Renal cortex interstitium (tissue), 11 donors: ENCODE results near the gene DOCK10. TPM values are rescaled to one million over a fixed set of nuclear protein-coding genes. Genes with fewer than 3 reads are reported as not detected.

ENCODE experiments used
- DNase-seq, 11 donors: peaks; one replicate each; pipeline ENCODE4 v3.0.0-alpha.2; 2013; ENCODE audit warnings: low read depth in 9 of 11, low spot score in 4 of 11; ENCODE audit errors: extremely low read depth in 1 of 11
- polyA plus RNA-seq, 3 donors: library from polyadenylated mRNA; unstranded; fragments of 120-200 nt; gene quantifications; one replicate each; pipeline ENCODE4 v1.2.1, GENCODE V29; 2013; ENCODE audit not compliant: insufficient read length in 3 of 3

The DOCK10 gene
- polyA plus RNA-seq, 3 donors: 8.1 to 13.9 (median 9.1) TPM

GRCh38 chr2:225020168-225020849 is 22.0 kb downstream of the DOCK10 start:
- DNase-seq: no peak

DNA sequence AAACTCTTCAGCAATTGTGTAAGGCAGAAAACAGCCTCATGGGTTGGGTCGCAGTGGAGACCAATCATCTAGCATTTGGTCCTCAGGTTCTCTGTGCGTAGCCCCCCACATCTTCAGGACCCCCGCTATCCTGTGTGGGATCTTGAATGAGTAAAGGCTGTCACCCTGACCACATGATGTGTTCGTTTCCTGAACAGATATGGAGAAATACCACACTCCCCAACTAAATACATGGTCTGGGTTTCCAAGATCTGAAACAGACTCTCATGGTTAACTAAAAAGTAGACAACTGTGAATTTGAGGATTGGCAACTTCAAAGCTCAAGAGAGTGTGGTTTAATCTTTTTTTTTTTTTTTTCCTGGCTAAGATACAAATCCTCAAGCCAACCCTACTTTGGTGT is 23.2 kb downstream of the DOCK10 start:
- DNase-seq: no peak

DNA sequence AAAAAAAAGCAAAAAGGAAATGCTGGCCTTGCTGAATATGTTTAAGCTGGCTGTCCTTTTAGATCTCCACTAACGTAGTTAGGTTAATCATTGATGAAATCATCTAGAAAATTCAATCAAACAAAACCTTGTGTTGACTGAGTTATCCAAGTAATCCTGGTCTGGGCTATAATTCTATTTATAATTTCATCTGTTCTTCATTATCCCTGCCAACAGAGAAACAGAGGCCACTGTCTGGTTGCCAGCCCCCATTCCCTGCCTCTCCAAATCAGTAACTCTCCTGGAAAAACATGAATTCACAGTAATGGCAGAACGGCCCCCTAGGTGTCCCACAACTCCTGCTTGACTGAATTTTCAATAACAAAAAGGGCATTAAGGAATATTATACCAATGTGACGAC is 24.6 kb downstream of the DOCK10 start:
- DNase-seq: no peak

- DNase-seq: no peak
These were observed 25.1 kb downstream of the DOCK10 start for GRCh38 chr2:225017098-225017685.

GRCh38 chr2:225013425-225014365 is 28.6 kb downstream of the DOCK10 start:
- DNase-seq: no peak

DNA sequence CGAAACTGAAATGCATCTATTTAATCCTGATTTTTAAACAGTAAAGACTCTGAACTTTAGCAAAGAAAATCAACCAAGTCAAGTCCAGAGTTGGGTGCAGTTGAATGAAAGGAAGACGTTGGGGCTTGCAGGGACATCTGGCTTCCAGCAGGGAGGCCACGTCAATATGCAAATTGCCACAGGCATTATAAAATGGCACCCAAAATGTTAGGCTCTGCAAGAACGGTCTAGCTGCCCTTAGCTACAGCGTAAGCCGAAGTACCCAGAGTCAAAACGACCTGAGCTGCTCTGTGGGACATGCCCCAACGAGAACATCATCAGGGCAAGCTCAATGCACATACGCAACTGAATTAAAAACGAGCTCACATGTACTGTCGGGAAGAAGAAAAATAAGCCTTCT is 30.7 kb downstream of the DOCK10 start:
- DNase-seq: no peak

- no peak for DNase-seq
These were observed 31.5 kb downstream of the DOCK10 start for GRCh38 chr2:225010804-225011203.

- DNase-seq: no peak
These were observed 32.5 kb downstream of the DOCK10 start for GRCh38 chr2:225009768-225010167.

DNA sequence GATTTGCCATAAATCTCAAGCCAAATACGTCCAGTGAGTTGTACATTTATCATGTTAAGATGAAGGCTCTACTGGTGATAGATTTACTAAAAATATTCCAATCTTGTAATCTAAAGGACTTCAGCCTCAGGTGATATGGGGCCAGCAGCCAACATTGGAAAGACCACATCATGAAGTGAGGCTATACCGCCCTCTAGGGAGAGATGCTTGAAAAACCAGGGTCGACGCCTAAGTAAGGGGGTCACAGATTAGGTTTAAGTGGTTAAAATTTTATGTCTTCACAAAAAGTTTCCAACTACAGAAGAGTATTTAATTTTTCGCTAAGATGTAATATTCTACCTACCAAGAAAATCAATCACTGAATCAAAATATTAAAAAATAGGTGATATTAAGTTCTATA is 33.3 kb downstream of the DOCK10 start:
- no peak for DNase-seq

- no peak for DNase-seq
These were observed 34.0 kb downstream of the DOCK10 start for GRCh38 chr2:225008179-225008856.

- no peak for DNase-seq
These were observed 35.5 kb downstream of the DOCK10 start for GRCh38 chr2:225006730-225007129.

DNA sequence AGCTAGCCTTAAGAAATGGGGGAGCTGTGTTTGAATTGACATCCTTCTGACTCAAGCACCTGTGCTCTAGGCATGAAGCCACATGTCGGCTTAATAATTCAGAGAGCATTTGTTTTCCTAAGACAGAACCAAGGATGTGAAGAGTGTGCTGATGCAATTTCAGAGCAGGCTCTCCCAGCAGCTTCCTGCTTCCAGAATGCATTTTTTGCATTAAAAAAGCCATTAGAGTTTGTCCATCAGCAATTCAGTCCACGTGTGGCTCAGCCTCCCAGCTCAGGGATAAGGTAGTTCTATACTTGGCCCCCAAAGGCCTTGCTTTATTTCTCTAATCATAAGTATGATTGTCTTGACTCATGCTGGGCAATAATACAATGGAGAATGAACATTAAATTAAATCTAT is 37.7 kb downstream of the DOCK10 start:
- no peak for DNase-seq

- DNase-seq: peak in 1 of 11 donors; percentile 30
These were observed 39.6 kb downstream of the DOCK10 start for GRCh38 chr2:225002656-225003045.

DNA sequence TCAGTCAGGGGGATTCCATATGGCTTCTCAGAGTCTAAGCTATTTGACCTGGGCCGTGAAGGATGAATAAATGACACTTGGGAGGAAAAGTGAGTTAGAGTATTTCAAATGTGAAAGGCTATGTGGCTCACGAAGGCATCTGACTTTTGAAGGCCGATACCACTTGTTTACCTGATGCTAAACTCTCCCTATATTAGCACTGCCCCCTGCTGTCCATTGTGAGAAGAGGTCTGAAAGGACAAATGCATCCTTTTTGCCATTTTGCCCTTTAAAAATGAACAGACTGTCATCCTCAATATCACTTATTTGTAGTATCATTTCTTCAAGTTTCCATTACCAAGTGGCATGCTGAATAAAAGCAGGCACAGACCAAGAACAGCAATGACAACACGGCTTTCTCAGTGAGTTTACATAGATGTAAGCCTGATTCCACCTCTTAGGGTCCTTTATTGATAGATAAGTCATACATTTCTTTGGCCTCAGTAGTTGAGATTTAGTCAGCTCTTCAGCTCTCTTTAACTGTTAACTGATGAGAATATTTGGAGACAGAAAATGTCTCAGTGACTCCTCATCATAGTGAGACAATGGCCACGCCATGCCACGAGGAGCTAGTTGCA is 40.1 kb downstream of the DOCK10 start:
- peak in 3 of 11 donors; percentile 29 to 57 (median 38) for DNase-seq

- DNase-seq: no peak
These were observed 42.5 kb downstream of the DOCK10 start for GRCh38 chr2:224999754-225000153.

- DNase-seq: no peak
These were observed 42.9 kb downstream of the DOCK10 start for GRCh38 chr2:224999321-224999720.

- peak in 1 of 11 donors; percentile 26 for DNase-seq
These were observed 44.5 kb downstream of the DOCK10 start for GRCh38 chr2:224997802-224998201.

GRCh38 chr2:224995419-224995818 is 46.8 kb downstream of the DOCK10 start:
- no peak for DNase-seq

GRCh38 chr2:224994242-224994823 is 47.9 kb downstream of the DOCK10 start:
- no peak for DNase-seq
